GM15510 (cell line): ENCODE measurements around the gene DDR2.

Experiments used
- POLR2A ChIP-seq: IDR thresholded peaks from 3 replicates; pipeline ENCODE4 v1.6.1; 2011; ENCODE audit warnings: borderline replicate concordance; ENCODE audit not compliant: insufficient read length; ENCODE audit errors: extremely low read depth

Gene DDR2

DNA sequence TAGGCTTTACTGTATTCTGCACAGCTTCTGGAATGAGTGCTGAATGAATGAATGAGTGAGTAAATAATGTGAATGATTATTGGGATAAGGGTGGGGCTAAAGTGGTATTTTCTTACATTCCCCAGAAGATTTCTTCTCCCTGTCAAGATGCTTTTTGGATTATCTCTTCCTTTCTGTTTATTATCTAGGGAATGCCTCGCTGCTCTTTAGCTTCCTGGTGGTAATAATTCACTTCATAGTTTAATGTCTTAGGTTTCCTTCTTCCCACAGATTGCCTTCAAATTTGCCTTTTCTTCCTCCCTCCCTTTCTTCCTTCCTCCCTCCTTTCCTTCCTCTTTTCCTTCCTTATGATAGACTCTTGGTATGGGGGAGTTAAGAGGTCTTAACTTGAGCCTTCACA lies 24.0 kb downstream of the DDR2 start:
- no peak for TF ChIP-seq POLR2A

- TF ChIP-seq POLR2A: no peak
Observed at GRCh38 chr1:162660574-162660973, 28.3 kb downstream of the DDR2 start.

GRCh38 chr1:162661336-162661735 lies 29.1 kb downstream of the DDR2 start:
- TF ChIP-seq POLR2A: no peak

DNA sequence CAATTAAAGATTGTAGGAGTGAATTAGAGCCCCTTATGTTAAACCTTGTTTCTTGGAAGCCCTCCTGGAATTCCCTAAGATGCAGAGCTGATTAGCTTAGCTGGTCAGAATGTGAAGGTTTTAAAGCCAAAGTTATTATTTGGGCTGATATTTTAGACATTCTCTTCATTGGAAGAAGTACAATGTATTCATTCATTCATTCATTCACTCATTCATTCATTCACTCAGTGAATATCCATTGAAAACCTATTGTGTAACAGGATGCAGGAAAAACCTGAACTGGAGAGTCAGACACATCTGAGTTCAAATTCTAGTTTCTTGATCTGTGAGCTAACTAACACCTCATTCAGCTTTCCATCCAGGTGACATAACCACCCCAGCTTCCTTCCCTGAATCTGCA lies 29.7 kb downstream of the DDR2 start:
- no peak for TF ChIP-seq POLR2A

DNA sequence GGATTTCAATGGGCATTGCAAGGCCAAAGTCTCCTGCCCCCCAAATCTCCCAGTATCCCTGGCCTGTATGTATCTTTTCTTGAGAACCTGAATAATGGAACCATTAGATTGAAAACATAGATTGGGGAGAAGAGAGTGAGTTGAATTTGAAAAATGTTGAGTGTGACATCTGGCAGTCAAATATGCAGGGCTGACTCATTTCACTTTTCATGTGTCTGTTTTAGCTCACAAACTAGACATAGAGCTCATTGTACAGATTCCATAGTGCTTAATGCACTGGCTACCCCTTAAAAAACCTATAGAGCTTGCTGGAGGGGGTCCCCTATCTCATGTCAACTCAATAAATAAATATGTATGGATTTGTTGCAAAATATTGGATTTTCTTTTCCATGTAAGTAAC lies 30.8 kb downstream of the DDR2 start:
- TF ChIP-seq POLR2A: no peak

GRCh38 chr1:162663589-162664106 lies 31.4 kb downstream of the DDR2 start:
- TF ChIP-seq POLR2A: no peak

DNA sequence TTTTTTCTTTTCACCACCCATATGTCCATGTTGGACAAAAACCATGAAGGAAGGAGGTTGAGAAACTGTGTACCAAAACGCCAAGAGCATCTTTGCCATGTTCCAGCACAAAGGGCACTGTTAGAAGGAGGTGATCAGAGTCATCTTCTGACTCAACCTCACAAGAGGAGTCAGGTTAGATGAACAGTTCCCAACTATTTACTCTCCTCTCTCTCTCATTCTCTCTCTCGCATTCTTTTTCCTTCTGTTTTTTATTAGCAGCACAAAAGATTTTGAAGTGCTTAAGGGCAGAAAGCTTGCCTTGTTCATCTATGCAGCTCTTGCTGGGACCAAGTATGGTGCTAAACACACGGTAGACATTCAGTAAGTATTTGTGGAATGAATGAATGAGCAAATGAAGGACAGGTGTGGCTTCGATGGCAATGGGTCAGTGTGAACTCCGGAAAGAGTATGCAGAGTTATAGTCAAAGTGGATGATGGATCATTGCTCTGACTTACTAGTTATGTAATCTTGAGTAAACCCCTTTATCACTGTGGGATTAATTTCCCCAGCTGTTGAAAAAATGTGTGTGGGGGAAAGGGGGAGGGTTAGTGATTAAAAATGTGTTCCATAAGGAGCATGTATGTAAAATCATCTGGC lies 33.9 kb downstream of the DDR2 start:
- no peak for TF ChIP-seq POLR2A

DNA sequence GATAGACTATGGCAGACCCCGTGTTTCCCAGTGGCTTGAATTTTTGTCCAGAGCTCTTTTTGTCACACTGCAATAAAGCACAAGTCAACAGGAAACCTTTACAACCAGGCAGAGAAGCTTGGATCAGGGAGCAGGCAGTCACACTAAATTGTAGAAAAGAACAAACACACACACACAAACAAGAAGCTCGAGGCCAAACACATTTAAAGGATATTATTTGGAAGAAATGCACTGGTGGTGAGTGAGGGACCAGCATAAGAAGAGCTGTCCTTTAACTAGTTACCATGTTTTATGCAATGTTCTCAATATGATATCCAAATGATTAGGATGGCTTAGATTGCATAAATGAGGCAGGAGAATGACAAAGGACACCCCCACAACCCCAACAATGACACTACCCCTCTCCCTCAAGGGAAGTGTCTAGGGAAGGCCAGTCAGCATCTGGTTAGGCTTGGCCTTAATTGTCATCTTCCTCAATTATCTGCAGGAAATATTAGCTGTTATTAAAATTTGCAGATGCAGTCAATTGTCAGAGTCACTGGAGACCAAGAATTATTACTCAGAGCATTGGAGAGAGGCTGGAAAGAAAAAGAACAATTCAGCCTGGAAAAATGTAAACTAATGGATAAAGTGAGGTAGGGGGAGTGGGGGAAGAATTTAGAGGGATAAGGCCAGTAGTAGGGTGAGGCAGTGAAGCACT lies 35.3 kb downstream of the DDR2 start:
- no peak for TF ChIP-seq POLR2A

- TF ChIP-seq POLR2A: no peak
Observed at GRCh38 chr1:162670928-162671663, 38.8 kb downstream of the DDR2 start.

DNA sequence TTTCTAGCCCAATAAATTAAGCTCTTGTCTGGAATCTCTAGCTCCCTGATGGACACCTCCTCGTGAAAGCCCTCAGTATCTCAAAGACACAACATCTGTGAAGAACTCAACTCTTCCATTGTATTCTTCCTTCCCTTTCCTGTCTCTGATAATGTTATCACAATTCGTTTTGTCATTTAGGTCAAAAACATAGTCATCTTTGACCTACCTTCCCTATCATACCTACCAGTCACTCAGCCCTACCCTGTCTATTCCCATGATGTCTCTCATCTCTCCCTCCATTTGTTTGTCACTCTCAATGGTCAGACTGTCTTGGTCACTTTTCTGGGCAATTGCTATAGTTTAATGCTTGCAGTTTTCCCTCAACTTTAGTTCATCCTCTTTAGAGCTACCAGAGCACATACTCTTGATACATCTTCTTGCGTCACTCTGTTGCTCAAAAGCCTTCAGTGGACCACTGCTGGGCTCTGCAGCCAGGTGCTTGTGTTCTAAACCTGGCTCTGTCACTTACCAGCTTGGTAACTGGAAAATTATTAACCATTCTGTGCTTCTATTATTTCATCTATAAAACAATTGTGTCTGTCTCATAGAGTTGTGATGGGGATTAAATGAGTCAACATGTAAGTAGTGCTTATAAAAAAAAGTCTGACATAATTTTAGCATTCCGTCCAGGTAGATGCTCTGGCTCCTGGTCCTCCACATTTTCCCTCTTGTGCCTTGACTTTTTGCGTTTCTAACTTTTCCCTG lies 39.6 kb downstream of the DDR2 start:
- no peak for TF ChIP-seq POLR2A

- TF ChIP-seq POLR2A: no peak
Observed at GRCh38 chr1:162672622-162673260, 40.5 kb downstream of the DDR2 start.

GRCh38 chr1:162674034-162674608 lies 41.9 kb downstream of the DDR2 start:
- no peak for TF ChIP-seq POLR2A

- TF ChIP-seq POLR2A: no peak
Observed at GRCh38 chr1:162676087-162676486, 43.8 kb downstream of the DDR2 start.

GRCh38 chr1:162676750-162677149 lies 44.5 kb downstream of the DDR2 start:
- no peak for TF ChIP-seq POLR2A
